Lower lobe of right lung (tissue), 2 donors: ENCODE data around the gene ZFP82. TPM values are rescaled to one million over a fixed set of nuclear protein-coding genes. Genes with fewer than 3 reads are reported as not detected.

Experiments
- ATAC-seq, 2 donors: fragments of 200-7000 bp; cut with Tn5 transposase; one replicate each; pipeline ENCODE4 v1.9.1; 2020 to 2022; ENCODE audit warnings: mild to moderate bottlenecking in 2 of 2, moderate library complexity in 2 of 2
- DNase-seq: peaks from one replicate; pipeline ENCODE4 v3.0.0-alpha.2; 2020
- H3K27ac ChIP-seq: fragments of 200-600 bp; one replicate; pipeline ENCODE4 v1.8.0; 2022
- H3K27me3 ChIP-seq: fragments of 200-600 bp; one replicate; pipeline ENCODE4 v1.8.0; 2022; ENCODE audit warnings: low read depth
- H3K36me3 ChIP-seq: fragments of 200-600 bp; one replicate; pipeline ENCODE4 v1.8.0; 2022; ENCODE audit warnings: mild to moderate bottlenecking
- H3K4me1 ChIP-seq: fragments of 200-600 bp; one replicate; pipeline ENCODE4 v1.8.0; 2022
- H3K4me3 ChIP-seq: fragments of 200-600 bp; one replicate; pipeline ENCODE4 v1.8.0; 2022; ENCODE audit warnings: mild to moderate bottlenecking
- H3K9me3 ChIP-seq: fragments of 200-600 bp; one replicate; pipeline ENCODE4 v1.8.0; 2022
- CTCF ChIP-seq: fragments of 200-600 bp; IDR thresholded peaks from one replicate; pipeline ENCODE4 v1.8.0; 2022; ENCODE audit warnings: antibody characterized with exemption, mild to moderate bottlenecking
- intact Hi-C: fragments of 100-400 bp; cut with DNase I; formaldehyde crosslinking; loops from one replicate; pipeline ENCODE4 v1.11.0; 2022
- total RNA-seq: library from RNA; stranded (reverse); fragmentation: NEBNext Ultra II Directional; extraction: Animal tissue kit (Norgen Biotek cat#: 25700); gene quantifications from one replicate; pipeline ENCODE4 v1.2.1, GENCODE V29; 2021
- donor health status: DM: no; HTN: yes; CAD: no; lungs with severe emphysema.

Gene ZFP82
- total RNA-seq, 1 donor from 2014 or later = 4.0 TPM

GRCh38 chr19:36392916-36393673 lies 25.3 kb downstream of the ZFP82 start:
- Histone ChIP-seq H3K27ac (no peak overlapping the region), H3K4me3 (no peak overlapping the region), H3K36me3 (peaks cover 18% of the 10 kb centered on the region), H3K9me3 (peaks cover 97% of the 10 kb centered on the region), H3K4me1 (no peaks in the 10 kb centered on the region), H3K27me3 (no peaks in the 10 kb centered on the region)
- DNase-seq (no peak), ATAC-seq (no peak)
- no peak for TF ChIP-seq CTCF
- intact Hi-C loops = no loop called here

GRCh38 chr19:36379510-36379819 lies 39.0 kb downstream of the ZFP82 start:
- DNase-seq = no peak
- intact Hi-C loops = no loop called here
- no peak for ATAC-seq
- no peaks in the 10 kb centered on the region for H3K27me3 ChIP-seq
- H3K9me3 ChIP-seq = no peaks in the 10 kb centered on the region
- no peaks in the 10 kb centered on the region for H3K36me3 ChIP-seq
- peak overlapping the region; percentile 90 for H3K27ac ChIP-seq
- H3K4me1 ChIP-seq = peaks cover 12% of the 10 kb centered on the region
- H3K4me3 ChIP-seq = peak overlapping the region; percentile 93
- TF ChIP-seq CTCF = no peak

- intact Hi-C loops = no loop called here
- no peak for TF ChIP-seq CTCF
- DNase-seq = peak; percentile 96
- Histone ChIP-seq H3K27me3 (no peaks in the 10 kb centered on the region), H3K9me3 (no peaks in the 10 kb centered on the region), H3K27ac (peak within 1 kb of the TSS; percentile 90), H3K36me3 (no peaks in the 10 kb centered on the region), H3K4me3 (peak within 1 kb of the TSS; percentile 93), H3K4me1 (peaks cover 12% of the 10 kb centered on the region)
- peak; percentile 99 to 100 for ATAC-seq
These were observed 39.6 kb downstream of the ZFP82 start, which contains the start of gene ZFP14 for GRCh38 chr19:36378625-36379509. ZFP14 (minus strand) TSS chr19:36379201; CDS start chr19:36367892, 11,309 bp downstream.

- Histone ChIP-seq H3K4me3 (peak overlapping the region; percentile 93), H3K36me3 (no peaks in the 10 kb centered on the region), H3K27ac (peak overlapping the region; percentile 90), H3K4me1 (peaks cover 12% of the 10 kb centered on the region), H3K9me3 (peaks cover 8% of the 10 kb centered on the region), H3K27me3 (no peaks in the 10 kb centered on the region)
- DNase-seq (no peak), ATAC-seq (no peak)
- TF ChIP-seq CTCF = no peak
- intact Hi-C loops = no loop called here
These were observed 40.8 kb downstream of the ZFP82 start for GRCh38 chr19:36377541-36378178.

GRCh38 chr19:36373638-36374156 lies 44.7 kb downstream of the ZFP82 start:
- no peak for DNase-seq

More at GRCh38 chr19:36373638-36374156, 44.7 kb downstream of the ZFP82 start:
- no peak overlapping the region for H3K27ac ChIP-seq
- H3K27me3 ChIP-seq = no peaks in the 10 kb centered on the region
- intact Hi-C loops = no loop called here
- no peaks in the 10 kb centered on the region for H3K36me3 ChIP-seq
- H3K4me3 ChIP-seq = no peak overlapping the region
- peaks cover 12% of the 10 kb centered on the region for H3K4me1 ChIP-seq
- peaks cover 33% of the 10 kb centered on the region for H3K9me3 ChIP-seq
- TF ChIP-seq CTCF = no peak
- ATAC-seq = no peak
